Epidermal melanocyte (primary cell): ENCODE data around the gene RSPH6A.

Experiments
- DNase-seq: peaks from one replicate; pipeline ENCODE4 v3.0.0; 2011; ENCODE audit warnings: low spot score; ENCODE audit not compliant: insufficient read length

RSPH6A gene

GRCh38 chr19:45814851-45815480 lies at the start of gene RSPH6A:
RSPH6A (minus strand) TSS chr19:45815308; CDS start chr19:45815176, 132 bp downstream.
- DNase-seq = no peak

- DNase-seq = no peak
Observed at GRCh38 chr19:45864629-45865082, 49.5 kb upstream of the RSPH6A start.

GRCh38 chr19:45863840-45864628 lies 48.9 kb upstream of the RSPH6A start, which contains the start of gene FOXA3:
FOXA3 (plus strand) TSS chr19:45864326; CDS start chr19:45864457, 131 bp downstream.
- DNase-seq = no peak

GRCh38 chr19:45863335-45863839 lies 48.3 kb upstream of the RSPH6A start:
- DNase-seq = no peak

- peak; percentile 100 for DNase-seq
Observed at GRCh38 chr19:45862564-45863334, 47.6 kb upstream of the RSPH6A start, which contains the start of gene SYMPK. SYMPK (minus strand) TSS chr19:45863147; CDS start chr19:45854495, 8,652 bp downstream.

- no peak for DNase-seq
Observed at GRCh38 chr19:45862271-45862563, 47.1 kb upstream of the RSPH6A start.

- DNase-seq = no peak
Observed at GRCh38 chr19:45860359-45861259, 45.5 kb upstream of the RSPH6A start.

- no peak for DNase-seq
Observed at GRCh38 chr19:45854167-45854778, 39.2 kb upstream of the RSPH6A start.

- DNase-seq = no peak
Observed at GRCh38 chr19:45852983-45853382, 37.9 kb upstream of the RSPH6A start.

- no peak for DNase-seq
Observed at GRCh38 chr19:45852145-45852750, 37.1 kb upstream of the RSPH6A start.

- DNase-seq = no peak
Observed at GRCh38 chr19:45848922-45849321, 33.8 kb upstream of the RSPH6A start.

GRCh38 chr19:45847663-45848062 lies 32.6 kb upstream of the RSPH6A start:
- no peak for DNase-seq

GRCh38 chr19:45842198-45842597 lies 27.1 kb upstream of the RSPH6A start:
- no peak for DNase-seq

GRCh38 chr19:45834970-45835369 lies 19.9 kb upstream of the RSPH6A start:
- DNase-seq = no peak

GRCh38 chr19:45828945-45829344 lies 13.8 kb upstream of the RSPH6A start:
- no peak for DNase-seq

GRCh38 chr19:45828523-45828922 lies 13.4 kb upstream of the RSPH6A start:
- DNase-seq = no peak

- DNase-seq = no peak
Observed at GRCh38 chr19:45827459-45828093, 12.5 kb upstream of the RSPH6A start.

GRCh38 chr19:45826934-45827333 lies 11.8 kb upstream of the RSPH6A start:
- DNase-seq = no peak
